A673 (cell line): ENCODE measurements around the gene PHETA1. TPM values are rescaled to one million over a fixed set of nuclear protein-coding genes. Genes with fewer than 3 reads are reported as not detected.
A peak's percentile ranks its signal among the peaks of the same experiment; 100 is the strongest.

Source experiments
- BruUV-seq: library from RNA; stranded (reverse); fragments of 400-500 nt; replicated peaks from 2 replicates; lab custom pipeline; 2021; lab: Mats Ljungman, UMichigan
- CTCF ChIA-PET: fragments of 300-600 bp; sonication (Branson Sonifier 250); formaldehyde crosslinking; loops from one replicate; lab custom pipeline; 2022; ENCODE audit warnings: antibody characterized with exemption; lab: Charles Lee
- POLR2A ChIA-PET: fragments of 300-600 bp; sonication (Branson Sonifier 250); formaldehyde crosslinking; loops from one replicate; lab custom pipeline; 2022; ENCODE audit warnings: antibody characterized with exemption; ENCODE audit not compliant: low non-redundant PET; lab: Charles Lee
- DNase-seq: peaks from one replicate; pipeline ENCODE4 v3.0.0-alpha.2; 2015; ENCODE audit warnings: low spot score
- H3K27ac ChIP-seq: fragments of 200-600 bp; sonication (generic); 2 replicates; pipeline ENCODE4 v1.5.1; 2016; ENCODE audit warnings: mixed run types, low read depth, mild to moderate bottlenecking, mixed read lengths, antibody characterized with exemption, low read length; ENCODE audit not compliant: poor library complexity, severe bottlenecking
- H3K27me3 ChIP-seq: fragments of 200-600 bp; sonication (generic); replicated peaks from 2 replicates; pipeline ENCODE4 v1.6.1; 2017; ENCODE audit warnings: mixed run types, low read depth, mild to moderate bottlenecking, mixed read lengths, antibody characterized with exemption, low read length; ENCODE audit not compliant: insufficient read depth, poor library complexity
- H3K36me3 ChIP-seq: fragments of 200-600 bp; sonication (generic); 2 replicates; pipeline ENCODE4 v1.6.1; 2016; ENCODE audit warnings: mixed run types, mild to moderate bottlenecking, mixed read lengths, antibody characterized with exemption, low read length; ENCODE audit not compliant: insufficient read depth, poor library complexity, severe bottlenecking
- H3K4me1 ChIP-seq: fragments of 200-600 bp; sonication (generic); 2 replicates; pipeline ENCODE4 v1.6.1; 2017; ENCODE audit warnings: mixed run types, mild to moderate bottlenecking, mixed read lengths, antibody characterized with exemption, low read length; ENCODE audit not compliant: insufficient read depth, poor library complexity, severe bottlenecking
- H3K4me3 ChIP-seq: fragments of 200-600 bp; sonication (generic); 2 replicates; pipeline ENCODE4 v1.5.1; 2016; ENCODE audit warnings: low read depth, mixed run types, mild to moderate bottlenecking, mixed read lengths, low read length; ENCODE audit not compliant: poor library complexity, severe bottlenecking
- H3K9me3 ChIP-seq: fragments of 200-600 bp; sonication (generic); 2 replicates; pipeline ENCODE4 v1.6.1; 2016; ENCODE audit warnings: mixed run types, low read depth, mild to moderate bottlenecking, mixed read lengths, antibody characterized with exemption, low read length; ENCODE audit not compliant: poor library complexity, severe bottlenecking
- CTCF ChIP-seq: fragments of 300-800, 200-600 bp; sonication (generic); conservative IDR thresholded peaks from 2 replicates; pipeline ENCODE4 v1.5.1; 2017; ENCODE audit warnings: low read depth, mild to moderate bottlenecking, antibody characterized with exemption, low read length, moderate library complexity, mixed read lengths
- EZH2 ChIP-seq: fragments of 200-600 bp; sonication (generic); IDR thresholded peaks from 2 replicates; pipeline ENCODE4 v1.6.1; 2017; ENCODE audit warnings: borderline replicate concordance, low read depth, mild to moderate bottlenecking, mixed read lengths, antibody characterized with exemption, low read length; ENCODE audit not compliant: poor library complexity, severe bottlenecking
- intact Hi-C: fragments of 100-400 bp; cut with micrococcal nuclease; formaldehyde crosslinking; loops from one replicate; pipeline ENCODE4 v1.10.0; 2022; ENCODE audit not compliant: unreplicated experiment
- total RNA-seq: library from RNA; stranded (reverse); gene quantifications from 2 replicates; pipeline ENCODE4 v1.2.3, GENCODE V29; 2021

Gene PHETA1
- total RNA-seq, 1 experiment from 2014 or later: 5.7 TPM

GRCh38 chr12:111316671-111317070 is 52.2 kb downstream of the PHETA1 start:
- no peaks in the 10 kb centered on the region for H3K36me3 ChIP-seq
- H3K4me1 ChIP-seq: no peaks in the 10 kb centered on the region
- CTCF ChIA-PET: interaction anchor here (0.7 kb wide), 2 partner anchors 15 to 241 kb away, joined by 6 to 10 read pairs; no protein-coding TSS in a partner anchor
- no peak overlapping the region for H3K27ac ChIP-seq
- no peaks in the 10 kb centered on the region for H3K27me3 ChIP-seq
- BruUV-seq: no TSS peak
- no peak for DNase-seq
- no peak overlapping the region for H3K4me3 ChIP-seq
- TF ChIP-seq CTCF (no peak), EZH2 (no peak)
- POLR2A ChIA-PET: no interaction called here
- no peaks in the 10 kb centered on the region for H3K9me3 ChIP-seq
- intact Hi-C loops: no loop called here

GRCh38 chr12:111314953-111315539 is 53.8 kb downstream of the PHETA1 start:
- H3K9me3 ChIP-seq: no peaks in the 10 kb centered on the region
- BruUV-seq: no TSS peak
- no peaks in the 10 kb centered on the region for H3K36me3 ChIP-seq
- no peaks in the 10 kb centered on the region for H3K27me3 ChIP-seq
- no peaks in the 10 kb centered on the region for H3K4me1 ChIP-seq
- no peak for TF ChIP-seq EZH2
- no peak for TF ChIP-seq CTCF
- no peak for DNase-seq
- H3K4me3 ChIP-seq: no peak overlapping the region
- ChIA-PET POLR2A (interaction anchor here (0.6 kb wide), 1 partner anchor 136 kb away, joined by 3 read pairs; no protein-coding TSS in a partner anchor), CTCF (no interaction called here)
- intact Hi-C loops: no loop called here
- no peak overlapping the region for H3K27ac ChIP-seq

- Histone ChIP-seq H3K9me3 (no peaks in the 10 kb centered on the region), H3K4me1 (no peaks in the 10 kb centered on the region), H3K4me3 (no peak overlapping the region), H3K27ac (no peak overlapping the region), H3K36me3 (no peaks in the 10 kb centered on the region), H3K27me3 (no peaks in the 10 kb centered on the region)
- ChIA-PET POLR2A (no interaction called here), CTCF (interaction anchor here (0.6 kb wide), 1 partner anchor 38 kb away, joined by 8 read pairs; no protein-coding TSS in a partner anchor)
- TF ChIP-seq EZH2: no peak
- TF ChIP-seq CTCF: peak; percentile 96
- DNase-seq: peak; percentile 87
- intact Hi-C loops: loop anchor here (1.0 kb wide), 3 partner anchors 290 to 420 kb away; no protein-coding TSS in a partner anchor
- BruUV-seq: no TSS peak
Observed at GRCh38 chr12:111313833-111314259, 55.0 kb downstream of the PHETA1 start.
